ELR (cell line): ENCODE results near the gene URB1.
"Not testable (repeated sequence)": the region's sequence is repeated elsewhere in the genome, so short reads cannot be mapped to it uniquely, and the experiment has no call there.

Experiments used
- DNase-seq: peaks from one replicate; pipeline ENCODE4 v3.0.0-alpha.2; 2015; ENCODE audit warnings: low read depth

URB1 gene

GRCh38 chr21:32370998-32371766 lies 21.6 kb downstream of the URB1 start:
- DNase-seq = no peak

DNA sequence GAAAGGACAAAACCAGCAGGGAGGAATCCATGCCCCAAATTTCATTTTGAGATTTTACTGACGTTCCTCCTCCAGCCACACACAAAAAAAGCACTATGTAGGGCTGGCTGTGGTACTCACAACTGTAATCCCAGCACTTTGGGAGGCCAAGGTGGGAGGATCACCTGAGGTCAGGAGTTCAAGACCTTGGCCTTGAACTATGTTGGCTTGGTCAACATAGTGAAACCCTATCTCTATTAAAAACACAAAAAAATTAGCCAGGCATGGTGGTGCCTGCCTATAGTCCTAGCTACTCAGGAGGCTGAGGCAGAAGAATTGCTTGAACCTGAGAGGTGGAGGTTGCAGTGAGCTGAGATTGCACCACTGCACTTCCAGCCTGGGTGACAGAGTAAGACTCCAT lies 23.9 kb downstream of the URB1 start:
- not testable (repeated sequence) for DNase-seq

- no peak for DNase-seq
Measured at GRCh38 chr21:32368386-32368785, 24.4 kb downstream of the URB1 start.

- DNase-seq = no peak
Measured at GRCh38 chr21:32367158-32367557, 25.7 kb downstream of the URB1 start.

DNA sequence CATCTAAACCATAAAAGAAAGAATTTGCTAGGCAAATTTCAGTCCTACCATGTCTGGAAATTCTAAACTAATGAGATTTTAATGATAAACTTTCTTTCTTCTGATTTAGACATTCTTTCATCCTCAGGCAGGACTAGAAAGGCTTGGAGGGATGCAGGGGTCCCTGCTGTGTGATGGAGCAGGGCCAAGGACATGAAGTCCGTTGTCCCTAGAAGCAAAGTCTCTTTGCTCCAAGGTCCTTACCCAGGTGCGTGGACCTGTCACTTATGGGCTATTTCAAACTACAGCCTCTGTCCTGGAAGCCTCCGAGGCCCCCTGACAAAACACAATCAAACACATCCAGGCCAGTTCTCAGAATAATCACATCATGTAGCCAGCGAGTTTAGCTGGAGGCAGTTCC lies 26.6 kb downstream of the URB1 start:
- DNase-seq = no peak

DNA sequence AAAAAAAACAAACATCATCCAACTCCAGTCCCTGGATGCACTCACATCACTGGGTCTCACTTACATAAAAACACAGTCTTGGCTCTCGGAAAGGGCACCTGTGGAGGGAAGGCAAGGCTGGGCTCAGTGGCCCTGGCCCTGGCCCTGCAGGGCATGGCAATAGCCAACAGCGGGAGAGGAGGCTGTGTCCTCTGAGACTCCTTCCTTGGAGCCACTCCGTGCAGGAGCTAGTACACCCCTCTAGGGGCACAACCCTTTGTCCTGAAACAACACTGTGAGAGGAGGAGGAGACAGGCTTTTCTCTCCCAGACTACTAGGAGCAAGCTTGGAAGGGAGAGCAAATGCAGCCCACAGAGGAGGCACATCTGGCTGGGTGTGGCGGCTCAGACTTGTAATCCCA lies 28.0 kb downstream of the URB1 start:
- DNase-seq = no peak

DNA sequence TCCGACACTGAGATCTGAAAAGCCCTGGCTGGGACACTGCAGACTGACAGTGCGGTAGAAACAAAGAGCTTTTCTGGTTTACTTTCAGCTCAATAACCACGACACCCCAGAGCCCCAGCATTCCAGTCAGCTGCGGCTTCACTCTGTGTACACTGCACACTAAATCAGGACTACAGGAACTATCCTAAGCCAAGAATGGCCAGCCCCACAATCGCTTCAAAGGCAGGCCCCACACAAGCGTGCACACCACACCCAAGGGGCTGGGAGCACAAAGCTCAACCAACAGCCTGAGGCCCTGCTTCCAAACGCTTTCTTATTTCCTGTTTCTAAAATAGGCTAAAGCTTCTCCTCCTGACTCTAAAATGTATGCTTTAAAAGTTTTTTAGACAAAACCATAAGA lies 28.4 kb downstream of the URB1 start:
- DNase-seq = no peak

DNA sequence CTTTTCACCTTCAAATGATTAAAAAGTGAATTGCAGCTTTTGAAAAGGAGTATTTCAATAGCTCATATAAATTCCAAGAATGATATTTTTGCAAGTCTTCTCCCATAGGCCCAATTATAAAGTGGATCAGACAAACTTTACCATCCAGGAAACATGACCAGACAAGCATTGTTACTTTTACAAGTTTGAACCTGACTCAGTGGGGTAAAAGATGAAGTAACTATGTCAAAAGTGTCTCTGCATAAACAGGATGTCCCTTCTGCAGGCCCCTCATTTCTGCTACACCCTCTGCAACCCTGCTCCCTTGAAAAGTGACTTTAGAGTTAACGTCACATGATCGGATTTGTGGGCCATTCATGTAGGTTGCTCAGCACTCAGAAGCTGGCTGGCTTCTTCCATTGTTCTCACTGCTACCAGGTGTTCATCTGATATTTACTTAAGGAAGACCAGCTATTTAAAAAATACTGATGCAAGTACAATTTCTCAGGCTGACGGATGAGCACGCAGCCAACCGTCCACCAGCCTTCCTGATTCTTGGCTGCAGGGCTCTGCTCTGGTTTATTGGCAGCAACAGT lies 32.3 kb downstream of the URB1 start:
- DNase-seq = no peak

DNA sequence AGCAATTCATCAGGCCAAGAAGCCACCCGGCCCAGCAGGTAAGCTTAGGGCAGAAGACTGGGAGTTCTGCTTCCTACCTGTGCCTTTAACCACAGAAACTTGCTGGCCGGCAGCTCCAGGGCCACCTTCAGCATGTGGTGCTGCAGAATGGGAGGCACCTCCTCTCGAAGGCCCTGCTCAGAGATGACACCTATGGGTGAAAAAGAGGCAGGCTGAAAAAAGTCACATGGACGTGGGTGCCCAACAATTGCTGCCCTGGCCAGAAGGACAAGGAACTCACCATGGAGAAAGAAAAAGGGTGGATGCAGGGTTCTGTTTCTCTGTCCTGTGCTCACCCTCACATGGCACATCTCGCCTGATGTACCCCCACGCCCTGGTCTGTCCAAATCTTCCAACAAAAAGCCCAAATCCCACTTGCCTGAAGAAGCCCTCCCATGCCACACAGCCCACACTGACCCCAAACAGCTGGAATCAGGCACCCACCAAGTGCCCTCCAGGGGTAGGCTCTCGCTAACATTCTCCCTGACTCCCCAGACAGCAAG lies 33.0 kb downstream of the URB1 start:
- peak; percentile 43 for DNase-seq

GRCh38 chr21:32356874-32357395 lies 35.9 kb downstream of the URB1 start:
- DNase-seq = no peak

DNA sequence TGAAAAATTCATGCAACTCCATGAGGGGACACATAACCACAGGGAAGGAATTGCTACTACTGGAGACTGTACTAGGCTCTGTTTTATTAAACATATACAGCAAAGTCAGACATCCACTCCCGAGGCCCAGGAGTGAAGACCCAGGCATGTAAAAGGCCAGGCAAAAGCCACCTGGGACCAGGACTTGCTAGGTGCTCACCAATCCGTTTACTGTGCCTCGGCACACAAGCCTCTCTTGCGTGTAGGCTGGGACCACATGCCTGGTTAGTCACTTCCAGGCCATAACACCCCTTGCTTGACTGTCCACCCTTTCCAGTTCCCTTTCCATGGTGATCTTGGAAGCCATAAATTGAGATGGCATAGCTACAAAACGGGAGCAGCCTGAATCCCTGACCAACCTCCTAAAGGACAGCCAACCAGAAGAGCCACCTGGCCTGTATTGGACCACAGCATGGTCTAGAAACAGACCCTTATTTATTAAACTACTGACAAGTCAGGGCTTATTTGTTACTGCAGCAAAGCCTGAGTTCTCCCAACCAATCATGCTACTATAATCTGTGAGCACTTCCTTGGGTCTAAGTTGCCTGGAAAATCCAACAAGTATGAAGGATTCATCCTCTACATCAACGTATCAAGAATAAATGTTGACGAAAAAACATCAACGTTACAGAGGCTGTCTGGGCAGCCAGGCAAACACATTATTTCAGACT lies 39.7 kb downstream of the URB1 start:
- no peak for DNase-seq

DNA sequence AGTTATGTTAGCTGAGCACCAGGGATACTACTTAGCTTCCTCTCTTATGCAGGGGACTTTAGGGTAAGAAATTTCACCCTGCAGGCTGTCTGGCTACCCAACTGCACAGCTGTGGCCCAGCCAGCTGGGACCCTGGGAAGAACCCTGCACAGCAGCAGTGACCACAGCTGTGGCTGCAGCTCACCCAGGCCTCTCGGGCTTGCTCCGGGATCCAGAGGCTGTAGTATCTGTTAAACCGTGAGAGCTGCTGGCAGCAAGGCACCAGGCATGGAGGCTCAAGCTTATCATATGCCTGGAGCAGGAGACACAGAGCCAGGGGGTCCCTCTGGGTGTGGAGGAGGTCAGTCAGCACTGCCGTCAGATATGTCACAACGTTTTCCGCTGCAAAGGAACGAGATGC lies 40.3 kb downstream of the URB1 start:
- DNase-seq = no peak

DNA sequence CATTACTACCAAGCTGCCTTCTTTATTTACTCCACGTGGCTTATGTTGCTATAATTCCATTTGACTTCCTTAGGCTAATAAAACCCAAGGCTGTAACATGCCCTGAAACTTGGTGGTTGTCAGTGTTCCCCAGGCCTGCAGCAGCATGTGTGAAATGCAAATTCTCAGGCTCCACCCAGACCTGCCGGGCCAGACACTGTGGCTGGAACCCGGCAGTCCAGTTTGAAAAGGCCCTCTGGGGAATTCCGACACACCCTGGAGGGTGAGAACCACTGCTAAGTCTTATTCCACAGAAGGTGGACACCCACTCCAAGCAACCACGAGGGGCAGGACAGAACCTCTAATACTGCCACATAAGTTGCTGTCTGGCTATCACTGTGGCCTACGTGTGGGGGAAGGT lies 41.4 kb downstream of the URB1 start:
- no peak for DNase-seq

DNA sequence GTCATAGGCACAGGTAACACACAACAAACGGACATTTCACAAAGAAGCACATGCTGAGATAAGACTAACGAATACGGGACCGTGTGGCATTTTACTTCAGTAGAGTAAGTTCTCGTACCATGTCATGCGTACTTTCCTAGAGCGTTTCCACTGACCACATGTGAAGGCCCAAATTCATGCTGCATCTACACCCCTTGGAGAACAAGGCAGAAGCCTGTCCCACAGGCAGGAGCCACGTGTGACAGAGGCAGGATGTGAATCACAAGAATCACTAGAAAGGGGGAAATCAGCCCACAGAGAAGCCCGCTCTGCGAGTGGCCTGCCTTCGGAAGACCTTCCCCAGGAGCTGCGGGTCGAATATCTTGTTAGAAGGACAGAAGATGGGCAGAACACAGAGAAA lies 41.8 kb downstream of the URB1 start:
- no peak for DNase-seq

- no peak for DNase-seq
Measured at GRCh38 chr21:32350211-32350980, 42.4 kb downstream of the URB1 start.

GRCh38 chr21:32349333-32349944 lies 43.4 kb downstream of the URB1 start:
- DNase-seq = no peak

- no peak for DNase-seq
Measured at GRCh38 chr21:32348604-32349332, 44.0 kb downstream of the URB1 start.

DNA sequence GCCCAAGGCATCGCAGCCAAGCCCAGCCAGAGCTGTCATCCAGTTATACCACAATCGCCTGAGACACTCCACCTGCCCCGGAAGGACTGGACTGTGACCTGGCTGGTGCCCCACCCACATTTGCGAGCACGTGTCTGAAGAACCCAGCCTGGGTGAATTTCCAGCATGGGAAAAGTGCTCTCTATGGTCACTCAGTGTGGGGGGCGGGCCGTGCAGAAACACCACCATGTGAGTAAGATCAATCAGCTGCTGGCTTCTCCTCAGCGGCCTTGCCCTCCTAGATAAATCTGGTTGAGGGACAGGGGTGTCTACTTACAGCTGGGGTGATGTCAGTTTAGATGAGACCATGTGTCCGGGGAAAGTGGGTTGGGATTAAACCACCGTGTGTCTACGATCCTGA lies 44.8 kb downstream of the URB1 start:
- DNase-seq = no peak

DNA sequence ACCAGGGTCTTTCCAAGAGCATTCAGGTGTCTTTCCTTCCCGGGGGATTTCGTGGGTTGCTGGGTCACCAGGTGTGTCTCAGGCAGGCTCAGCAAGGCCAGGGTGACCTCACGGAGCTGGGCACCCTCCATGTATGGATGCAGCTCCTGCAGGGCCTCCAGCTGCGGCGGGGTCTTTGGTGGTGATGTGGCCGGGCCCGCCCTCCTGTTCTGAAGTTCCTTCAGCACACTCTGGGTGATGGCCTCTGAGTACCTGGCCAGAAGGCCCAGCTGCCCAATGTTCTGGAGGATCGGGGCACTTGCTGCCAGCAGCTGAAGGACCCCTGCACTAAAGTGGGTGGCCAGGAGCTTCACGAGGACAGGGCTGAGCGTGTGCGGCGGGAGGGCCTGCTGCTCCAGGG lies 45.5 kb downstream of the URB1 start:
- no peak for DNase-seq

- no peak for DNase-seq
Measured at GRCh38 chr21:32346951-32347350, 45.9 kb downstream of the URB1 start.
